M059J (cell line): ENCODE data around the gene TTC19. TPM values are rescaled to one million over a fixed set of nuclear protein-coding genes. Genes with fewer than 3 reads are reported as not detected.

Experiments used
- total RNA-seq: library from RNA; depleted of rRNA; stranded (reverse); fragments of >200 nt; shearing (Covaris generic); gene quantifications from 2 replicates; pipeline ENCODE4 v1.2.3, GENCODE V29; 2014; rRNA removed

TTC19 gene
- total RNA-seq, 1 experiment from 2014 or later: 23.7 TPM

Other genes with a start within 250 kb of the TTC19 start
- 20.8 and 24.7 TPM in 2 replicates for gene ADORA2B, start 54.7 kb upstream of the TTC19 start, total RNA-seq
- 25.3 and 26.5 TPM in 2 replicates for gene ZSWIM7, start 120 bp upstream of the TTC19 start, total RNA-seq
- 24.5 and 77.5 TPM in 2 replicates for gene NCOR1, start 215.7 kb downstream of the TTC19 start, total RNA-seq
- 6.3 and 11.7 TPM in 2 replicates for gene PIGL, start 217.4 kb downstream of the TTC19 start, total RNA-seq